DOHH2 (cell line): Measurements from ENCODE around the gene POFUT2.

Source experiments
- EZH2phosphoT487 ChIP-seq: fragments of 200-600 bp; sonication (generic); IDR thresholded peaks from 2 replicates; pipeline ENCODE4 v1.6.1; 2017; ENCODE audit warnings: borderline replicate concordance, mild to moderate bottlenecking, antibody characterized with exemption, low read length, moderate library complexity, mixed read lengths
- TF ChIP-seq, protein P1 (sequence below): fragments of 200-600 bp; sonication (generic); IDR thresholded peaks from one replicate; pipeline ENCODE4 v1.5.1; 2014; ENCODE audit warnings: antibody characterized with exemption, mild to moderate bottlenecking, low read depth, low read length; ENCODE audit not compliant: poor library complexity, severe bottlenecking

DNA sequence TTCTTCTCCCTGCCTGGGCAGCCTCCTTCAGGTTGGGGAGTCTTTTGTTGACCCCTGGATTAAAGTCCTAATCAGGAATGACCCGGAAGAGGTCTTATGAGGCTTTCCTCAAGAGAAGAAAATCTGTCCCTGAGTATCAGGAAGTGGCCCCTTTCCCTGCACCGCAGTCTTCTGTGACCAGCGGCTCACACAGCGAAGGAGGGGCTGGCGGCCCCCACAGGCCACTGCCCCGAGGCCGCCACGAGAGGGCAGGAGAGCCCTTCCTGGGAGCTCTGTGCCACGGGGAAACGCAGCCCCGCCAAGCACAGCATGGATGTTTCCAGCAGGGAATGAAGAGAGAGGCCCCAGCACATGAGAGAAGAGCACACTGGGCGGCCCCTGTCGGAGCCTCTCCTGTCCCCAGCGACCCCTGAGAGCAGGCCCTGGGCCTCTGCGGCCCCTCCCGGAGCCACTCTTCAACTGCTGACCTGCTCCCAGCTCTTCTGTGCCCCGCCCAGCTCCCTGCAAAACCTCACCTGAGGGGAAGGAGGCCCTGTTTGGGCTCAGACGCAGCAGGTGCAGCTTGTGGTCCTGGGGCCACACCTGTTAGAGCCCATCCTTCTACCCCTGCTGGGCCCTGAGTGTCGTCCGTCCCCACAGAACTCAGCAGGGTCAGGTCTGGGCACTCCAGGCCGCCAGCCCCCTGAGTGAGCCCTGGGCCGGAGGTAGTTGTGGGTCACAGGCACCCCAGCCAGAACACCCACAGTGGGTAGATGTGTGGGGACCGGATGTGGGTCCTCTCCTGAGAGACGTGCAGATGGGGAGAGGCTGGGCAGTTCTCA, 4.9 kb upstream of the POFUT2 start:
- TF ChIP-seq, protein P1, sequence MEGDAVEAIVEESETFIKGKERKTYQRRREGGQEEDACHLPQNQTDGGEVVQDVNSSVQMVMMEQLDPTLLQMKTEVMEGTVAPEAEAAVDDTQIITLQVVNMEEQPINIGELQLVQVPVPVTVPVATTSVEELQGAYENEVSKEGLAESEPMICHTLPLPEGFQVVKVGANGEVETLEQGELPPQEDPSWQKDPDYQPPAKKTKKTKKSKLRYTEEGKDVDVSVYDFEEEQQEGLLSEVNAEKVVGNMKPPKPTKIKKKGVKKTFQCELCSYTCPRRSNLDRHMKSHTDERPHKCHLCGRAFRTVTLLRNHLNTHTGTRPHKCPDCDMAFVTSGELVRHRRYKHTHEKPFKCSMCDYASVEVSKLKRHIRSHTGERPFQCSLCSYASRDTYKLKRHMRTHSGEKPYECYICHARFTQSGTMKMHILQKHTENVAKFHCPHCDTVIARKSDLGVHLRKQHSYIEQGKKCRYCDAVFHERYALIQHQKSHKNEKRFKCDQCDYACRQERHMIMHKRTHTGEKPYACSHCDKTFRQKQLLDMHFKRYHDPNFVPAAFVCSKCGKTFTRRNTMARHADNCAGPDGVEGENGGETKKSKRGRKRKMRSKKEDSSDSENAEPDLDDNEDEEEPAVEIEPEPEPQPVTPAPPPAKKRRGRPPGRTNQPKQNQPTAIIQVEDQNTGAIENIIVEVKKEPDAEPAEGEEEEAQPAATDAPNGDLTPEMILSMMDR: peak; percentile 69
- no peak for TF ChIP-seq EZH2phosphoT487
